HFFc6 (cell line): ENCODE results near the gene GULP1. TPM values are rescaled to one million over a fixed set of nuclear protein-coding genes. Genes with fewer than 3 reads are reported as not detected.

Source experiments
- DNase-seq: peaks from one replicate; pipeline ENCODE4 v3.0.0-alpha.2; 2018
- H3K27ac Mint-ChIP-seq: 2 replicates; pipeline ENCODE4 v1.8.0; 2020; ENCODE audit warnings: mild to moderate bottlenecking, mixed read lengths
- H3K27me3 Mint-ChIP-seq: 2 replicates; pipeline ENCODE4 v1.8.0; 2021; ENCODE audit warnings: mild to moderate bottlenecking, moderate library complexity, mixed read lengths; ENCODE audit not compliant: insufficient read depth
- H3K36me3 Mint-ChIP-seq: 2 replicates; pipeline ENCODE4 v1.8.0; 2021; ENCODE audit warnings: low read depth, mixed read lengths
- H3K4me1 Mint-ChIP-seq: 2 replicates; pipeline ENCODE4 v1.8.0; 2020; ENCODE audit warnings: low read depth, mixed read lengths
- H3K4me3 Mint-ChIP-seq: 2 replicates; pipeline ENCODE4 v1.8.0; 2020; ENCODE audit warnings: mild to moderate bottlenecking, moderate library complexity, mixed read lengths
- H3K9me3 Mint-ChIP-seq: 2 replicates; pipeline ENCODE4 v1.8.0; 2020; ENCODE audit warnings: mild to moderate bottlenecking, mixed read lengths
- total RNA-seq, 6 experiments: library from RNA; stranded (reverse); fragmentation: NEBNext Ultra II Directional; extraction: Animal tissue kit (Norgen Biotek cat#: 25700); gene quantifications; 2 replicates in 1 of 6; 3 replicates in 5 of 6; pipeline ENCODE4 v1.2.3, GENCODE V29; 2021
- TF ChIP-seq, protein P1 (sequence below): fragments of 200-600 bp; sonication (generic); IDR thresholded peaks from 2 replicates; pipeline ENCODE4 v1.5.0; 2021; ENCODE audit warnings: antibody characterized with exemption, mild to moderate bottlenecking

The GULP1 gene
- total RNA-seq, 6 experiments from 2014 or later, result 33.3 to 76.1 (median 63.9) TPM

DNA sequence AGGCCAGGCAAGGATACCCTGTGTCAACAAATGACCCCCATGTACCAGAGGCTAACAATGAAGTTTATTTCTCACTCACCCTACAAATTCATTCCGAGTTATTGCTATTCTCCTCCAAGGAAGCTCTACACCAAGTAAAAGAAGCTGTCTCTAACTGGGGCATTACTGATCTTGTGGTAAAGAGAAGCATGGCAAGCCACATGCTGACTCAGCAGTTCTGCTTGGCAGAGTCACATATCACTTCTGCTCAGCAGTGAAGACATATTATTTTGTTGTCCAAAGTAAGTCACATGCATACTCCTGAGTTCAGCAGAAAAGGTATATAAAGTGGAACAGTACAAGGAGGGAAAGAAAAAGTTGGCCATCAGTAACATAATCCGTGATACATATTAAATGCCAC, 315.8 kb downstream of the GULP1 start:
- no peak overlapping the region for H3K27ac Mint-ChIP-seq
- no peaks in the 10 kb centered on the region; the same call in 1 of the 2 replicates for H3K27me3 Mint-ChIP-seq
- H3K4me1 Mint-ChIP-seq, result peaks cover 32% of the 10 kb centered on the region
- H3K36me3 Mint-ChIP-seq, result peaks cover 5% of the 10 kb centered on the region; the same call in 1 of the 2 replicates
- DNase-seq, result no peak
- peaks cover 6% of the 10 kb centered on the region; the same call in 1 of the 2 replicates for H3K9me3 Mint-ChIP-seq
- TF ChIP-seq, protein P1, sequence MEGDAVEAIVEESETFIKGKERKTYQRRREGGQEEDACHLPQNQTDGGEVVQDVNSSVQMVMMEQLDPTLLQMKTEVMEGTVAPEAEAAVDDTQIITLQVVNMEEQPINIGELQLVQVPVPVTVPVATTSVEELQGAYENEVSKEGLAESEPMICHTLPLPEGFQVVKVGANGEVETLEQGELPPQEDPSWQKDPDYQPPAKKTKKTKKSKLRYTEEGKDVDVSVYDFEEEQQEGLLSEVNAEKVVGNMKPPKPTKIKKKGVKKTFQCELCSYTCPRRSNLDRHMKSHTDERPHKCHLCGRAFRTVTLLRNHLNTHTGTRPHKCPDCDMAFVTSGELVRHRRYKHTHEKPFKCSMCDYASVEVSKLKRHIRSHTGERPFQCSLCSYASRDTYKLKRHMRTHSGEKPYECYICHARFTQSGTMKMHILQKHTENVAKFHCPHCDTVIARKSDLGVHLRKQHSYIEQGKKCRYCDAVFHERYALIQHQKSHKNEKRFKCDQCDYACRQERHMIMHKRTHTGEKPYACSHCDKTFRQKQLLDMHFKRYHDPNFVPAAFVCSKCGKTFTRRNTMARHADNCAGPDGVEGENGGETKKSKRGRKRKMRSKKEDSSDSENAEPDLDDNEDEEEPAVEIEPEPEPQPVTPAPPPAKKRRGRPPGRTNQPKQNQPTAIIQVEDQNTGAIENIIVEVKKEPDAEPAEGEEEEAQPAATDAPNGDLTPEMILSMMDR, result no peak
- H3K4me3 Mint-ChIP-seq, result no peak overlapping the region

DNA sequence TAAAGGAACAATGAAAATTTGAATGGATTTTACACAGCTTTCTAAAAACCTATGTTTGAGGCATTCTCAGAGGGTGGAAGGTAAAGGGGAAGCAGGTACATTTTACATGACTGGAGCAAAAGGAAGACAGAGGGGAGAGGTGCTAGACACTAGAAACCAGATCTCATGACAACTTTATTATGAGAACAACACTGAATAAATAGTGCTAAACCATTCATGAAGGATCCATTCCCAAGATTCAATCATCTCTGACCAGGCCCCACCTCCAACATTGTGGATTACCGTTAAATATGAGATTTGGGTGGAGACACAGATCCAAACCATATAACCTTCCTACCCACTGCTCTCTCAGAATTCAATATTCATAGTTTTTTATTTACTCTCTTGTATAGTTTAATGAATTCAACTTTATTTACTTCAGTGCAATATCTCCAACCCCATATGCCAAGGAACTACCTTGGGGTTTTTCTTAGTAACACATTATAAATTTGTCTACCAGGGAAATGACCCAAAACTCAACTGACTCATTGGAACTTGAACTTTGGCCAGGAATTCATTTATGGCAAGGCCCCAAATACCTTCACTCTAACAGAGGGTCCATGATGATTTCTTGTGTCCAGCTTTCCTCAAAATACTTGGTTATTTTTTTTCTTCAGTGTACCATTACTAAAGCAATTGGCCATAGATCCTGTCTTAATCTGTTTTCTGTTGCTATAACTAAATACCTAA, 317.8 kb downstream of the GULP1 start:
- TF ChIP-seq, protein P1, result no peak
- Mint-ChIP-seq H3K4me3 (no peak overlapping the region), H3K27me3 (no peaks in the 10 kb centered on the region; the same call in 1 of the 2 replicates), H3K4me1 (peaks cover 32% of the 10 kb centered on the region), H3K36me3 (peaks cover 5% of the 10 kb centered on the region; the same call in 1 of the 2 replicates), H3K27ac (no peak overlapping the region), H3K9me3 (peaks cover 6% of the 10 kb centered on the region; the same call in 1 of the 2 replicates)
- no peak for DNase-seq

DNA sequence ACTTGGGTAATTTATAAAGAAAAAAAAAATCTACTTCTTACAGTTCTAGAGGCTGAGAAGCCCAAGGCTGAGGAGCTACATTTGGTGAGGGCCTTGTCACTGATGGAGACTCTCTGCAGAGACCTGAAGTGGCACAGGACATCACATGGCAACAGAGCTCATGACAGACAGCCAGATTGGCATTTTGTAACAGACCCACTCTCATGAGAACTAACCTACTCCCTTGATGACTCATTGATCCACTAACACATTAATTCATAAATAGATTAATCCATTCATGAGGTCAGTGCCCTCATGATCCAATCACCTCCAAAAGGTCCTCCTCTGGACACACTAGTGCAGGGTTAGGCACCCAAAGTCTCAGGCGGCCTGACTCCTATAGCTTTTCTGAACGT, 318.4 kb downstream of the GULP1 start:
- peaks cover 6% of the 10 kb centered on the region; the same call in 1 of the 2 replicates for H3K9me3 Mint-ChIP-seq
- DNase-seq, result no peak
- no peak overlapping the region for H3K27ac Mint-ChIP-seq
- H3K27me3 Mint-ChIP-seq, result no peaks in the 10 kb centered on the region; the same call in 1 of the 2 replicates
- TF ChIP-seq, protein P1, result no peak
- peaks cover 32% of the 10 kb centered on the region for H3K4me1 Mint-ChIP-seq
- H3K4me3 Mint-ChIP-seq, result no peak overlapping the region
- H3K36me3 Mint-ChIP-seq, result peaks cover 5% of the 10 kb centered on the region; the same call in 1 of the 2 replicates

DNA sequence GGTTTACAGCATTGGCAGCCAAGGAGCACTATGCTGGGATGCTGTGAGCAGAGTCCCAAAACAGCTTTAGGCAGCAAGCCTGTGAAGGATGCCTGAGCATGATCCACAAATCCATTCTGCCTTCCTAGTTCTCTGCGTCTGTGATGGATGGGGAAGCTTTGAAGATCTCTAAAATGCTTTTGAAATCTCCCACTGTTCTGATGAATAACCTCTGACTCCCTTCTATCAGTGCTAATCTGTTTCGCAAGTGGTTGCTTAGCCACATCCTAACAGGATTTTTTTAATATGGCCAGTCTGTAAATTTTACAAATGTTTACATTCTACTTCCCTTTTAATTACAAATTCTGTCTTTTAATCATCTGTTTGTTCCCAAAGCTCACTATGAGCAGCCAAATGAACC, 319.2 kb downstream of the GULP1 start:
- Mint-ChIP-seq H3K4me3 (no peak overlapping the region), H3K36me3 (peaks cover 2% of the 10 kb centered on the region; the same call in 1 of the 2 replicates), H3K9me3 (0 out of 2 replicates have a peak, but pooled peaks cover 2% of the 10 kb centered on the region), H3K27ac (no peak overlapping the region; the same call in 1 of the 2 replicates), H3K4me1 (peaks cover 32% of the 10 kb centered on the region), H3K27me3 (no peaks in the 10 kb centered on the region)
- TF ChIP-seq, protein P1, result no peak
- no peak for DNase-seq

DNA sequence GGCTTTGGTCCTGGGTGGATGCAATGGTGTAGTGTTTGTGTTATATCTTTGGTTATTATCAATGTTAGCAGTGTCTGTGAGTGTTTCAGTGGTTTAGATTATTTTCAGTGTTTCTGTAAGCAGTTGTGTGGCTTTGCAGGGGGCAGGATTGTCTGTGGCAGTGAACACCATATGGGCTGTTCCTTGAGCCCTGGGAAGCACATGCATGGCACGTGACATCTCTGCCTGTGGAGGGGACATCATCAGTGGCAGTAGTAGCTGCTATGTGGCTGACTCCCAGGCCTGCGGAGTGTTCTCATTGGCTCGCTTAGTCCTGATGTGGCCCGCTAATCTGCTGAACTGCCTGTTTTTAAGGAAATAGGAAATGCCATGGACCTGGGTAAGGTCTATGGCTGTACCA, 327.5 kb downstream of the GULP1 start:
- TF ChIP-seq, protein P1, result no peak
- no peaks in the 10 kb centered on the region for H3K9me3 Mint-ChIP-seq
- no peak overlapping the region for H3K4me3 Mint-ChIP-seq

More for the DNA sequence above, 327.5 kb downstream of the GULP1 start:
- no peaks in the 10 kb centered on the region; the same call in 1 of the 2 replicates for H3K27me3 Mint-ChIP-seq
- no peak for DNase-seq
- H3K4me1 Mint-ChIP-seq, result peaks cover 5% of the 10 kb centered on the region
- no peak overlapping the region for H3K27ac Mint-ChIP-seq
- H3K36me3 Mint-ChIP-seq, result no peaks in the 10 kb centered on the region
